K562 (cell line): ENCODE measurements around the gene ASIC3. TPM values are rescaled to one million over a fixed set of nuclear protein-coding genes. Genes with fewer than 3 reads are reported as not detected.

Source experiments
- ARID2 ChIP-seq: fragments of 450-650 bp; IDR thresholded peaks from 2 replicates; pipeline ENCODE4 v1.6.1; 2017; ENCODE audit warnings: antibody characterized with exemption, mild to moderate bottlenecking
- BCOR ChIP-seq: fragments of 450-650 bp; IDR thresholded peaks from 2 replicates; pipeline ENCODE4 v1.6.1; 2016
- DMBX1 ChIP-seq: fragments of 250-450 bp; sonication (Bioruptor Pico); IDR thresholded peaks from 2 replicates; pipeline ENCODE4 v1.8.0; 2022; ENCODE audit warnings: inconsistent platforms, mild to moderate bottlenecking, moderate library complexity, borderline replicate concordance
- ESRRB ChIP-seq: fragments of 250-450 bp; sonication (Bioruptor Pico); IDR thresholded peaks from 2 replicates; pipeline ENCODE4 v1.5.0; 2020; ENCODE audit warnings: mild to moderate bottlenecking, moderate library complexity, borderline replicate concordance
- FOXA3 ChIP-seq, 2 experiments: fragments of 450-650 bp in 1 of 2; sonication (generic) in 1 of 2; formaldehyde crosslinking; IDR thresholded peaks in 1 of 2; conservative IDR thresholded peaks in 1 of 2; 2 replicates each; pipeline versions ENCODE4 v1.4.0 to v1.8.0; 2020 to 2022; ENCODE audit warnings: mild to moderate bottlenecking in 2 of 2, missing genetic modification reagents in 1 of 2
- HDGF ChIP-seq: fragments of 450-650 bp; IDR thresholded peaks from 2 replicates; pipeline ENCODE4 v1.6.1; 2016
- KLF6 ChIP-seq: fragments of 250-450 bp; sonication (Bioruptor Pico); IDR thresholded peaks from 2 replicates; pipeline ENCODE4 v1.4.0; 2020; ENCODE audit warnings: mild to moderate bottlenecking, moderate library complexity, borderline replicate concordance
- MCM3 ChIP-seq: fragments of 450-650 bp; IDR thresholded peaks from 2 replicates; pipeline ENCODE4 v1.6.1; 2016
- PYGO2 ChIP-seq: fragments of 450-650 bp; IDR thresholded peaks from 2 replicates; pipeline ENCODE4 v1.6.1; 2016; ENCODE audit warnings: mild to moderate bottlenecking, missing genetic modification characterization, moderate library complexity, missing compliant biosample characterization
- RBM15 ChIP-seq: fragments of 200-400 bp; formaldehyde crosslinking; IDR thresholded peaks from 2 replicates; pipeline ENCODE4 v1.6.1; 2018; ENCODE audit warnings: mild to moderate bottlenecking, low read length, moderate library complexity; ENCODE audit not compliant: insufficient read depth
- RNF2 ChIP-seq: sonication (generic); IDR thresholded peaks from 2 replicates; pipeline ENCODE4 v1.6.1; 2016
- SMC3 ChIP-seq: conservative IDR thresholded peaks from 2 replicates; pipeline ENCODE4 v1.6.1; 2011; ENCODE audit warnings: low read depth, low read length, improper control_type of control experiment; ENCODE audit not compliant: insufficient read depth
- STAT5B ChIP-seq: fragments of 250-450 bp; sonication (Bioruptor Pico); IDR thresholded peaks from 2 replicates; pipeline ENCODE4 v1.8.0; 2021; ENCODE audit warnings: mild to moderate bottlenecking, inconsistent platforms
- TCF7L2 ChIP-seq: fragments of 150-350 bp; IDR thresholded peaks from 2 replicates; pipeline ENCODE4 v1.6.1; 2016; ENCODE audit warnings: low read depth, mild to moderate bottlenecking, low read length, moderate library complexity
- XRCC3 ChIP-seq: fragments of 450-650 bp; IDR thresholded peaks from 2 replicates; pipeline ENCODE4 v1.6.1; 2017; ENCODE audit warnings: mild to moderate bottlenecking, moderate library complexity
- ZSCAN32 ChIP-seq: fragments of 450-650 bp; formaldehyde crosslinking; IDR thresholded peaks from 2 replicates; pipeline ENCODE4 v1.4.0; 2020; ENCODE audit warnings: mild to moderate bottlenecking, moderate library complexity
- polyA plus RNA-seq, 8 experiments: library from polyadenylated mRNA; depleted of rRNA in 4 of 8; stranded (reverse) in 5 of 8; unstranded in 3 of 8; fragments of >200 nt; fragmentation: Nextera tagmentation in 2 of 8; fragmentation: Illumina TruSeq in 1 of 8; extraction: Ambion mirVana in 2 of 8; extraction: Trizol in 1 of 8; gene quantifications; 2 replicates each; pipeline versions ENCODE4 v1.2.1 to v1.2.3, GENCODE V29; 2011 to 2014; ENCODE audit warnings: inconsistent platforms in 1 of 8, missing spikeins in 1 of 8
- total RNA-seq, 7 experiments: library from RNA; depleted of rRNA in 6 of 7; stranded (reverse); fragments of >200 nt in 6 of 7; fragmentation: Illumina TruSeq in 2 of 7; extraction: Trizol in 2 of 7; gene quantifications; 2 replicates each; pipeline versions ENCODE4 v1.2.1 to v1.2.3, GENCODE V29; 2011 to 2021; ENCODE audit warnings: low replicate concordance in 1 of 7
- TF ChIP-seq, protein P1 (sequence below): sonication (generic); formaldehyde crosslinking; IDR thresholded peaks from 2 replicates; pipeline ENCODE4 v1.8.1; 2022; ENCODE audit warnings: missing genetic modification reagents
- TF ChIP-seq, protein P2 (sequence below): sonication (generic); formaldehyde crosslinking; IDR thresholded peaks from 2 replicates; pipeline ENCODE4 v1.8.0; 2022; ENCODE audit warnings: mild to moderate bottlenecking, missing genetic modification reagents
- TF ChIP-seq, protein P3 (sequence below): fragments of 250-450 bp; sonication (Bioruptor Pico); IDR thresholded peaks from 2 replicates; pipeline ENCODE4 v1.4.0; 2020; ENCODE audit warnings: mild to moderate bottlenecking
- TF ChIP-seq, protein P4 (sequence below): sonication (generic); formaldehyde crosslinking; IDR thresholded peaks from 2 replicates; pipeline ENCODE4 v1.8.1; 2023; ENCODE audit warnings: mild to moderate bottlenecking, missing genetic modification reagents, moderate library complexity
- TF ChIP-seq, protein P5 (sequence below): sonication (generic); formaldehyde crosslinking; IDR thresholded peaks from 2 replicates; pipeline ENCODE4 v1.8.0; 2023; ENCODE audit warnings: mild to moderate bottlenecking, missing genetic modification reagents

Gene ASIC3
- total and polyA plus RNA-seq, 9 of the 15 experiments (the other 6 are each of a cell fraction or from before 2014, with no cell fraction given): 0.11 to 5.0 (median 0.87) TPM

DNA sequence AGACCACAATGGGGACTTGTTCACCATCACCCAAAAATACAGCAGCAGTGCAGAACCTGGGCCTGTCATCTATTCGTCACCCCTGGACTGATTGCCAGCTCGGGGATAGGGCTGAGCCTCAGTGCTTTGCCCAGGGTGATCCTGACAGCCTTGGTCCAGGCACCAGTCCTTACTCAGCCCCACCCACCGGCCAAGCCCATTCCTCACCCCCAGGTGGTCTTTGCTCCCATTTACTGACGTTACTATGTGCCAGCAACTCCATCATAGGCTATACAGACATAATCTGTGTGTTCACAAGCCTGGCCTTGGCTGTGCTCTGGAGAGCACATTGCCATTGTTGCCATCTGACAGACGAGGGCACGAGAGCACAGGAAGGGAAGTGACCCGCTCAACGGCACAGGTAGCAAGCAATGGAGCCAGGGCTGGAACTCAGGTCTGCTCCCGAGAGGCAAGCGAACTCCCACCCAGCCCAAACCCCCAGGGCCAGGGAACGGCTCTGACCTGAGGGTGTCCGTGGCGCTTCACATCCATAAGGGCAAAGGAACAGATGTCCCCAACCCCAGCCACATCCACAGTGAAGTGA is 30.9 kb upstream of the ASIC3 start (continued):
- TF ChIP-seq, protein P1, sequence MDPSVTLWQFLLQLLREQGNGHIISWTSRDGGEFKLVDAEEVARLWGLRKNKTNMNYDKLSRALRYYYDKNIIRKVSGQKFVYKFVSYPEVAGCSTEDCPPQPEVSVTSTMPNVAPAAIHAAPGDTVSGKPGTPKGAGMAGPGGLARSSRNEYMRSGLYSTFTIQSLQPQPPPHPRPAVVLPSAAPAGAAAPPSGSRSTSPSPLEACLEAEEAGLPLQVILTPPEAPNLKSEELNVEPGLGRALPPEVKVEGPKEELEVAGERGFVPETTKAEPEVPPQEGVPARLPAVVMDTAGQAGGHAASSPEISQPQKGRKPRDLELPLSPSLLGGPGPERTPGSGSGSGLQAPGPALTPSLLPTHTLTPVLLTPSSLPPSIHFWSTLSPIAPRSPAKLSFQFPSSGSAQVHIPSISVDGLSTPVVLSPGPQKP (CRISPR knock-in tag): no peak
- TF ChIP-seq FOXA3 (CRISPR knock-in tag; conservative IDR thresholded peaks at IDR 0.05 in 1 of 2, IDR thresholded peaks at IDR 0.05 in 1 of 2) (no peak), RNF2 (no peak), XRCC3 (no peak), RBM15 (no peak), ARID2 (no peak), TCF7L2 (no peak), PYGO2 (tag) (no peak), DMBX1 (CRISPR knock-in tag) (no peak), KLF6 (CRISPR knock-in tag) (0 out of 2 replicates have a peak, but pooled peaks have one; percentile 31), SMC3 (no peak), BCOR (no peak), ESRRB (CRISPR knock-in tag) (no peak), MCM3 (no peak), STAT5B (CRISPR knock-in tag) (no peak), ZSCAN32 (CRISPR knock-in tag) (no peak), HDGF (peak; percentile 57)
- TF ChIP-seq, protein P2, sequence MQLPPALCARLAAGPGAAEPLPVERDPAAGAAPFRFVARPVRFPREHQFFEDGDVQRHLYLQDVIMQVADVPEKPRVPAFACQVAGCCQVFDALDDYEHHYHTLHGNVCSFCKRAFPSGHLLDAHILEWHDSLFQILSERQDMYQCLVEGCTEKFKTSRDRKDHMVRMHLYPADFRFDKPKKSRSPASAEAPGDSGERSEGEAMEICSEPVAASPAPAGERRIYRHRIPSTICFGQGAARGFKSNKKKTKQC: no peak
- TF ChIP-seq, protein P3, sequence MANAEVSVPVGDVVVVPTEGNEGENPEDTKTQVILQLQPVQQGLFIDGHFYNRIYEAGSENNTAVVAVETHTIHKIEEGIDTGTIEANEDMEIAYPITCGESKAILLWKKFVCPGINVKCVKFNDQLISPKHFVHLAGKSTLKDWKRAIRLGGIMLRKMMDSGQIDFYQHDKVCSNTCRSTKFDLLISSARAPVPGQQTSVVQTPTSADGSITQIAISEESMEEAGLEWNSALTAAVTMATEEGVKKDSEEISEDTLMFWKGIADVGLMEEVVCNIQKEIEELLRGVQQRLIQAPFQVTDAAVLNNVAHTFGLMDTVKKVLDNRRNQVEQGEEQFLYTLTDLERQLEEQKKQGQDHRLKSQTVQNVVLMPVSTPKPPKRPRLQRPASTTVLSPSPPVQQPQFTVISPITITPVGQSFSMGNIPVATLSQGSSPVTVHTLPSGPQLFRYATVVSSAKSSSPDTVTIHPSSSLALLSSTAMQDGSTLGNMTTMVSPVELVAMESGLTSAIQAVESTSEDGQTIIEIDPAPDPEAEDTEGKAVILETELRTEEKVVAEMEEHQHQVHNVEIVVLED (CRISPR knock-in tag): no peak
- TF ChIP-seq, protein P4, sequence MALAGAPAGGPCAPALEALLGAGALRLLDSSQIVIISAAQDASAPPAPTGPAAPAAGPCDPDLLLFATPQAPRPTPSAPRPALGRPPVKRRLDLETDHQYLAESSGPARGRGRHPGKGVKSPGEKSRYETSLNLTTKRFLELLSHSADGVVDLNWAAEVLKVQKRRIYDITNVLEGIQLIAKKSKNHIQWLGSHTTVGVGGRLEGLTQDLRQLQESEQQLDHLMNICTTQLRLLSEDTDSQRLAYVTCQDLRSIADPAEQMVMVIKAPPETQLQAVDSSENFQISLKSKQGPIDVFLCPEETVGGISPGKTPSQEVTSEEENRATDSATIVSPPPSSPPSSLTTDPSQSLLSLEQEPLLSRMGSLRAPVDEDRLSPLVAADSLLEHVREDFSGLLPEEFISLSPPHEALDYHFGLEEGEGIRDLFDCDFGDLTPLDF (CRISPR knock-in tag): no peak
- TF ChIP-seq, protein P5, sequence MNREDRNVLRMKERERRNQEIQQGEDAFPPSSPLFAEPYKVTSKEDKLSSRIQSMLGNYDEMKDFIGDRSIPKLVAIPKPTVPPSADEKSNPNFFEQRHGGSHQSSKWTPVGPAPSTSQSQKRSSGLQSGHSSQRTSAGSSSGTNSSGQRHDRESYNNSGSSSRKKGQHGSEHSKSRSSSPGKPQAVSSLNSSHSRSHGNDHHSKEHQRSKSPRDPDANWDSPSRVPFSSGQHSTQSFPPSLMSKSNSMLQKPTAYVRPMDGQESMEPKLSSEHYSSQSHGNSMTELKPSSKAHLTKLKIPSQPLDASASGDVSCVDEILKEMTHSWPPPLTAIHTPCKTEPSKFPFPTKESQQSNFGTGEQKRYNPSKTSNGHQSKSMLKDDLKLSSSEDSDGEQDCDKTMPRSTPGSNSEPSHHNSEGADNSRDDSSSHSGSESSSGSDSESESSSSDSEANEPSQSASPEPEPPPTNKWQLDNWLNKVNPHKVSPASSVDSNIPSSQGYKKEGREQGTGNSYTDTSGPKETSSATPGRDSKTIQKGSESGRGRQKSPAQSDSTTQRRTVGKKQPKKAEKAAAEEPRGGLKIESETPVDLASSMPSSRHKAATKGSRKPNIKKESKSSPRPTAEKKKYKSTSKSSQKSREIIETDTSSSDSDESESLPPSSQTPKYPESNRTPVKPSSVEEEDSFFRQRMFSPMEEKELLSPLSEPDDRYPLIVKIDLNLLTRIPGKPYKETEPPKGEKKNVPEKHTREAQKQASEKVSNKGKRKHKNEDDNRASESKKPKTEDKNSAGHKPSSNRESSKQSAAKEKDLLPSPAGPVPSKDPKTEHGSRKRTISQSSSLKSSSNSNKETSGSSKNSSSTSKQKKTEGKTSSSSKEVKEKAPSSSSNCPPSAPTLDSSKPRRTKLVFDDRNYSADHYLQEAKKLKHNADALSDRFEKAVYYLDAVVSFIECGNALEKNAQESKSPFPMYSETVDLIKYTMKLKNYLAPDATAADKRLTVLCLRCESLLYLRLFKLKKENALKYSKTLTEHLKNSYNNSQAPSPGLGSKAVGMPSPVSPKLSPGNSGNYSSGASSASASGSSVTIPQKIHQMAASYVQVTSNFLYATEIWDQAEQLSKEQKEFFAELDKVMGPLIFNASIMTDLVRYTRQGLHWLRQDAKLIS: peak; percentile 17; the same call in 1 of the 2 replicates
